GM12873 (cell line): ENCODE measurements around the gene KCNC1.

Experiments used
- TF ChIP-seq, protein P1 (sequence below): IDR thresholded peaks from 2 replicates; pipeline ENCODE4 v1.5.1; 2012; ENCODE audit warnings: low read depth, mild to moderate bottlenecking, moderate library complexity, low read length, control low read depth; ENCODE audit not compliant: insufficient read depth; ENCODE audit errors: missing control alignments

Gene KCNC1

DNA sequence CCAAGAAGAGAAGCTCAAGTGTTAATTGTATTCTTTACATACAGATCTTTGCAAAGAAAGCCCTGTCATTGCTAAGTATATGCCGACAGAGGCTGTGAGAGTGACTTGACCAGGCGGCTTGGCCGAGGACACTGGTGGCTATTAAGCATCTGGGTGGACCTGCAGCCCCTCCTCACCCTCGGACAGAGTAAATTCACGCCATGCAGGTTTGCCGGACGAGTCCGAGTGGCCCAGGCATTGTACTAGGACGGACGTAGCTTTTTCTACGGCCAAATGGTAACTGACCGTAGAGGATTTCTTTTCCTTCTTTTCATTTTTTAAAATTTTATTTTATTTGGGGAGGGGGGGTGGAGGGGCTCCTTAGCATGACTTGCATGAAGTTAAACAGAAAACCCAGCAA lies 47.0 kb downstream of the KCNC1 start:
- TF ChIP-seq, protein P1, sequence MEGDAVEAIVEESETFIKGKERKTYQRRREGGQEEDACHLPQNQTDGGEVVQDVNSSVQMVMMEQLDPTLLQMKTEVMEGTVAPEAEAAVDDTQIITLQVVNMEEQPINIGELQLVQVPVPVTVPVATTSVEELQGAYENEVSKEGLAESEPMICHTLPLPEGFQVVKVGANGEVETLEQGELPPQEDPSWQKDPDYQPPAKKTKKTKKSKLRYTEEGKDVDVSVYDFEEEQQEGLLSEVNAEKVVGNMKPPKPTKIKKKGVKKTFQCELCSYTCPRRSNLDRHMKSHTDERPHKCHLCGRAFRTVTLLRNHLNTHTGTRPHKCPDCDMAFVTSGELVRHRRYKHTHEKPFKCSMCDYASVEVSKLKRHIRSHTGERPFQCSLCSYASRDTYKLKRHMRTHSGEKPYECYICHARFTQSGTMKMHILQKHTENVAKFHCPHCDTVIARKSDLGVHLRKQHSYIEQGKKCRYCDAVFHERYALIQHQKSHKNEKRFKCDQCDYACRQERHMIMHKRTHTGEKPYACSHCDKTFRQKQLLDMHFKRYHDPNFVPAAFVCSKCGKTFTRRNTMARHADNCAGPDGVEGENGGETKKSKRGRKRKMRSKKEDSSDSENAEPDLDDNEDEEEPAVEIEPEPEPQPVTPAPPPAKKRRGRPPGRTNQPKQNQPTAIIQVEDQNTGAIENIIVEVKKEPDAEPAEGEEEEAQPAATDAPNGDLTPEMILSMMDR, result no peak

DNA sequence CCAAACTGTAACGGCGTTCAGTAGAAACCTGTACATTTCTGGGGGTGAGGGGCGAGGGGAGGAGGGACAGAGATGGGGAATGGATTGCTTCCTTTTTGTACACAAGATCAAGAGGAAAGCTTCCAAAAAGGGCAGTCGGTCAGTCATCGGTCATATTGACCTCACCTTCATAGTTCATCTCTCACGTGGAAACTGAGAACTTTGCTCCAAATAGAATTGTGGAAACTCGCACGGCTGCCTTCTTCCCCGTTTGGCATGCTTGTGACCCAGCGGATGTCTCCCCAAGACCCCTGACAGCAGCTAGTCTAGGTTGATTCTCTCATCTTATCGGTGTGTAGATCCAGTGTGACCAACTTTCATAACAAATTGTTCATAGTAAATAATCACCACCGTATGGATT lies 47.6 kb downstream of the KCNC1 start:
- TF ChIP-seq, protein P1, result no peak

DNA sequence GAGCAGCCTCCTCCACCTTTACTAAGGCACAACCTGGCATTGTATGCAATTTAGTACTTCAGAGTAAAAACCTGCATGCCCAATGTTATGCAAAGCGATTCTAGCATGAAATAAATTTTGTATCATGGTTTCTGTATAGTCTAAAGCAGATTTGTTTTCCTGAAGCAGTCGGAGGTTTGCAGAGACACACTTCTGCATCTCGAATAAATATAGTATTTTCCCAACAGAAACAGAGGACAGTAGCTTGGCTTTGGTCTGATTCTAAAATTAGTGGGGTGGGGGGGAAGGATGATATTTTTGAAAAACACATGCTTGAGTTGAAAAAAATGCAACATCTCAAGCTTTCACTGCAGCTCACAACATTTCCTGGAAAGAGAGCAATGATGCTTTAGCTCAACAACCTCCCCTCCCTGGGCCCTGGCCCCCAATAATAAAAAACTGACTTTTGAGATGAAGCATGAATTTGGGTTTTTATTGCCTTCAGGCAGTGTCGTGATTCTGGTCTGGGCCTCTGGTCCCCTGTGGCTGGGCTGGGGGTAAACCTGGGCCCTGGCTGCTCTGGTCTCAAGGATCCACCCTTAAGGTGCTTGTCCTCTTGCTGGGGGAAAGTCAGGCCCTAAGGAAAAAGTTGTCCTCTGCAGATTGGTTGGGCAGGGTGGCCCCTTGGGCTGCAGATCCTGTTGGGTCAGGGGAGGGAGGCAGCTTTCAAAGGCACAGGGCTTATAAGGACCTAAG lies 48.2 kb downstream of the KCNC1 start:
- TF ChIP-seq, protein P1, result no peak

DNA sequence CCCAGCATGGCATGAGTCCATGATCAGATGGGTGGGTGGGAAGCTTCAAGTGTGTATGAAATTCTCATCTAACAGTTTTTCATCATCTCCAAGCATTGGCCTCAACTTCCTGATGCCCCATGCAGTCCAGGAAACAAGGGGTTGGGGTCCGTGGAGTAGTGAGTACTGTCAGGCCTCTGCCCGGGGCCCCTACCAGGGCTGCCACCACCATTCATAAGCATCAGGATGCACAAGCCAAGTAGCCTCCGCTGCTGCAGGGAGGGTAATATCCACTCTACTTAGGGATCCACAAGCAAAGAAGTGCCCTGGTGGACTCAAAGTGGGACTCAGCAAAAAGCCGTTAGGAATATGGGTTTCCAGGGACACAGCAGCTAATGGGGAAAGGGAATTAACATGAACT lies 49.3 kb downstream of the KCNC1 start:
- TF ChIP-seq, protein P1, result no peak

DNA sequence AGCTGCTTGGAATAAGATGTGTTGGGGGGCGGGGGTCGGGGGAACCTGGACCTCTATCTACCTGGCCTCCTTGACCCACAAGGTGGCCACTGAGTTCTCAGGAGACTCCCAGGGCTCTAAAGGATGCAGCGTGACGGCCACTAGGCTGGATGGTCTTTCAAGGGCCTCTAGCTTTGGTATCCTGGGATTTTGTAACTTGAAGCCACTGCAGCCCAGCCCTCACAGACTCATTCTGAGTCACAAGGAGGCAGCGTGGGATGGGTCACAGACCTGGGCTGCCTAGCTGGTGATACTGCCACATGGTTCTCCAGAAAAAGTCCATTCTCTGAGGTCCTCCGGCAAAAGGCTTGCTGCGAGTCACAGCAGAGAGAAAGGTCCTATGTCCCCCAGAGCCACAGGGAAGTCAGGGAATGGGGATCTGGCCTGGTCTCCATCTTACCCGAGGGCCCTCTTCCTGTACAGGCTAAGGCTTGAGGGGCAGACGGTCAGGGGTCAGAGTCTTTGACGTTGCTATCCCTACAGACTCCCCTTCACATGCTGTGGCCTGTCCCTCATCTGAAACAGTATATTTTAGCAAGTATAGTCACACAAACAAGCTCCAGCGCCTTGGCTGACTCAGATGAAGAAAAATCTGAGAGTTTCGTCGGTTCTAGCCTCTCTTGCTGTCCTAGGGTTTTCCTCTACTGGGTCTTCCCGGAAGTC lies 52.4 kb downstream of the KCNC1 start:
- TF ChIP-seq, protein P1, result no peak

DNA sequence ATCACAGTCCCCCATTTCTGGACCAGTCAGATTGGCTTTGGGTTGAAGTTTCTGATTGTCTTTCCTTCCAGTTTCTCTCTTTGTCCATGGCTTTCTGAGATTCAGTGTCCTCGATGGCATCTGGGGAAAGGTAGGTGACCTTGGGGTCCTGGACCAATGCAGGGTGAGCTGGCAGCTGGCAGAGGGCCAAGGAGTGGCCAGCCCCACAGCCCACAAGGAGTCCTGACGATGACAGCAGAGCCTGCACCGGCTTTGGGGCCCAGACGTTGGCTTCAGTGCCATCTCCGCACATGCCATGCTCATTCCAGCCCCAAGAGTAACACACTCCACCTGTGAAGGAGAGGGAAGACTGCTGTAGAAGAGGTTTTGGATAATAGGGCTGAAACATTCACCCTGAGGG lies 53.5 kb downstream of the KCNC1 start:
- TF ChIP-seq, protein P1, result no peak

DNA sequence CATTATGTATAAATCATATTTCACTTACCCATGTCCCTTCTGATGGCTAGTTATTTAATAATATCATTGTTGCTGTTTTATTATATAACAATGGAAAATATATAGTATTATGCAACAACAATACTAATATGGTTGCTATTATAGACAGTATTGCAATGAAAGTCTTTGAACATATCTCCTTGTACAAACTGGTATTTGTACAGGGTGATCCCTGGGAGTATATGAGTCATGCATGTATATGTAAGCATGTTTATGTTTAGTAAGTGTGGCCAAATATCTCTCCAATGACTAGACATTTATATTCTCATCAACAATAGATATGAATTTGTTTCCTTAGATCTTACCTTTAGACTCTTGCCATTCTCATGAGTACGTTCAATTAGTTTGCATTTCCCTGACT lies 55.9 kb downstream of the KCNC1 start:
- TF ChIP-seq, protein P1, result no peak
